Measurements from ENCODE around the gene ADAM19.

Gene ADAM19

DNA sequence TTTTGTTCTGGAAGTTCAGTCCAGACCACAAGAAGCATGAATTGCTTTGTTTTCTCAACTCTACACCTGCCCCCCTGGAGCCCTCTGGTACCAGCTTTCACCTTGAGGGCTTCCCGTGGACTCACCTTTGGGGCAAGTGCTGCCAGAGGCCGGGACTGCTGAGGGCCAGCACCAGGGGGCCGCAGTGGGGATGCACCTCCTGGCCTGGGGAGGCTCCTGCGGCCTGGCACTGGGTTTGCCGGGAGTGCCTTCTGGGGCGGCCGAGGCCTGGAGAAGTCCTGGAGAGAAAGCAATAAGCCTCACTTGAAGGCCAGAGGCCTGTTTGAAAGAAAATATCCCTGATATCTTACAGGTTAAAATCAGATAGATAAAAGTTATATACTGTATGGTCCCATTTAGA lies 93.9 kb downstream of the ADAM19 start:
- DNase-seq: no peak

DNA sequence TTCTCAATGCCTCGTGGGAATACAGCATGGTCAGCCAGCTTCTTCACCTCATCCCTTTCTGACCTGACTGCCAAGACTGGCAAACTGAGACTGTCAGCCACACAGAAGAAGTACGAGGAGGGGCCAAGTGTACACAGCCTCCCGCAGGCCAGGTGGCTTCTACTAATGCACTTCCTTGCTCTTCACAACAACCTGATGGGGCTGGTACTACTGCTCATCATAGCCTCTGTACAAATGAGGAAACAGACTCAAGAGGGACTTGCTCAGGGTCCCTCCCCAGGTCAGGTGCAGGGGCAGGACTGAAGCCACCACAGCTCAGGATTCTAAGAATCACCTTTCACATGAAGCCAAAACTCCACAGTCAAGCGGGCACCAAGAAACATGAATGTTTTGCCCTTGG lies 94.3 kb downstream of the ADAM19 start:
- DNase-seq: no peak

DNA sequence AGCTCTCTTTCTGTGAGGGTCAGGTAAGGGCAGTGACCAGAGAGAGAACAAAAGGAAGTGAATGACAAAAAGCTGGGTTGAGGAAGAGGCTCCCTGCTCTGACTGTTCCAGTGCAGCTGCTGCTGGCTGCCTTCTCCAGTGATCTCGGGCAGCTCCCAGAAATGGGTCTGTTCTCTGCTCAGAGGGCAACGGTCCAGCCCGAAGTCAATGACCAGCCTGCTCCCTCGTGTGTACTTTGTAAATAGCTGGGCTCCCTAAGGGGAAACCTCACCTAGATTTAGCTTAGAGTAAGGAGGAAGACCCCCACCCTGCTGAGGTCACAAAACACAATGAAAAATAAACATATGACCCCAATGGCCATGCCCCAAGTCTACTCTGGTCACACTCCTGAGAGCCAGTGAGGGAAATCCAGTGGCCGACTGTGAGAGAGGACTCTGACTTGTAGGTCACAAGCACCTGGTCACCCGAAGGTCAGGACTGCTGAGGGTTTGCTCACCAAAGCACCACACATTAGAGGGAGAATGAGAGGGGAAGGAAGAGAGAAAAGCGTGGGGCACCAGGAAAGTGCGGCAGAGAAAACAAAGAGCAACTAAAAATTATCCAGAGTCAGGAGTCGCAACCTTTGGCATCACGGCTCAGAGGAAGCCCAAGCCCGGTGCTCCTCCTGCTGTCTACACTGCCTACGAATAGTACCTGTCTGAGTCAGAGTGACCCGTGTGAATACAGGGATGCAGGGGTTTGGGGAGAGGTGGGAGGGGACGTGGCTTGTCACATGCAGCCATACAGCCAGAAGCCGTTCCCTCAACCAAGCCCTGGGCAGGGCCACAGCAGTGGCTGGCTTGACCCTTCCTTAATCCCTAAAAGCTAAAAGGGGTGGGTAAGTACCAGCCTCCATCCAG lies 95.7 kb downstream of the ADAM19 start:
- no peak for DNase-seq

DNA sequence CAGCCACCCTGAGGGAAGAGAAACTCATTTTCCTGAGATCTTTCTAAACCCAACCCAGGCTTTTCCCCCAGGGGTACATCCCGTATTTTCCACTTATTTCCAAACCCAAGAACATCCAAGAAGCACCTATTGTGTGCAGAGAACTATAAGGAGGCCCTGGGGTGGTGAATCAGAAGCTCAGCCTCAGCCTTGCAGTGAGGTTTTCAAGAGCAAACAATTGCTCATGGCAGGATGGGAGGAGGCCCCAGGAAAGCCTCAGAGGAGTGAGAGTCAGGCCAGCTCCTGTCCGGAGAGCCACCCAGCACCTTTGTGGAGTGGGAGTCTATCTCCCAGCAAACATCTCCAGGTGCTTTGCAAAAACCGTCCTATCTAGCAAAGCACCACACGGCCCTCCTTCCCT lies 96.4 kb downstream of the ADAM19 start:
- no peak for DNase-seq

DNA sequence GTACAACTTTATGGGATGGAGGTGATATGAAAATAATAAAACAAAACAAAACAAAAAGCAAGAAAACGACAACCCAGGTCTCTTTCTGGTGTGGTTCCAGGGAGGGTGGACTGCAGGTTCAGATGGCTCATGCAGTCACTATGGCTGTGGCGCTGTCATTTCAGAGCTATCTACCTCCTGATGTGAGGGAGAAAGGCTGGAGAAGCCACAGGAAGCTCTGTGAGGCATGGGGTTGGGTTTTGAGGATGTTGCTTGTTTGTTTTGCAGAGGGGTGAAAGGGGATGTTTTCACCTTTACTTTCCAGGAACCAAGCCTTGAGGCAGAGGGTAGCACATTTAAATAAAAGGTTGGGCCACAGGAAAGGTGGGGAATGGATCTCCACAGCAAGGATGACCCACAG lies 96.8 kb downstream of the ADAM19 start:
- DNase-seq: no peak

DNA sequence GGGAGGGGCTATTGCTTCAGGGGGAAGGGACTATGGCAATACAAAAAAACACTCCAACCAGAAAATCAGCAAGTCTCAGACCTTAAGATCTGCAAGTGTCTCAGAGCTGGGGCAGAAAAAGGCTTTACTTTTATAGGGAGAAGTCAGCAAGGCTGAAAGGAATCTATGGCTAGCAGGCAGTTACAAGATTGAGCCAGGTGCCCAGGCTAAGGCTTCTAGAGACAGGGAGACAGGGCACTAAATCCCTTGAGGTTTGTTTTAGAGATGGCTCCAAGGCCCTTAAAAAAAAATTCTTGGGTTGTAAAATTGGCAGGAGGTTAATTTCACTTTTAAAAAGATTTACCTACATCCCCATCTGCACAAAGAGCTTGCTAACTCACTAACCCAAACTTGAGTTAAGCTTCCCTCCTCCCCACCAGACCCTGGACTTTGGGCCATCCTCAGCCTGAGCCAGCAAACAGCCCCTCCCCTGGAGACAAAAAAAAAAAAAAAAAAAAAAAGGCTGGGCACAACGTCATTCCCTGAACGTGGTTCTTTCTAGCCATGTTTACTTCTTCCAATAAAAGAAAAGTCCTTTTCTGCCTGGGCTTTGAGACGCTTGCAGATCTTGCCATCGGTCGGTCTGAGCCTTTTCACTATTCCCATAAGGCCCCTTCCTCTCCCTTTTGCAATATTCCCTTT lies 97.6 kb downstream of the ADAM19 start:
- DNase-seq: no peak

DNA sequence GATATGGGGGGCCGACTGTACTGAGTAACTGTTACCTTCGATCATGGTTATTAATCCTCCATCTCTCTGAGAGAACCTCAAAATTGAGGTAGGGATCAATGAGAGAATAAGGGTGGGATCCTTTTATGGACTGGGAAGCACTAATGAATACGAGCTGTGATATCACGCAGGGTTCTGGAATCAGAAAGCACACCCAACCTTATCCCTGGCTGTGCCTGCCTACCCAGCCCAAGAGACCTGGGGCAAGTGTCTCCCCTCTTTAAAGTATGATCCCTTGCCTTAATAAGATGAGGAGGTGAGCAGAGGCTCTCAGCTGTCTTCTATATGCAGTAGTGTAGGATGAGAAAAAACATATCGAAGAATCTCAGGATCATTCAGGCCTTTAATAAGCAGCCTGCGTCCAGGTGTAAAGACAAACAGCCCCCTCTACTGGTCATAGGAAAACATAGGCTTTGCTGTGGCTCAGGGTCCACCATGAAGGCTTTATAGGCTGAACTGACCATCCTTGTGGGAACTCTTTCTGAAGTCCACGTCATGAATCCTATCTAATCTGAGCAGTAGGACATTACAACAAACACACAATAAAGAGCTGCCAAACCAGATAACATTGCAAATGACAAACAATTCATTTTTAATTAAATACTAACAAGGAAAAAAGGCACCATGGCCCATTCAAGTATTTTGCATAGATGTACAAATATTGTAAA lies 98.7 kb downstream of the ADAM19 start:
- peak; percentile 72 for DNase-seq

DNA sequence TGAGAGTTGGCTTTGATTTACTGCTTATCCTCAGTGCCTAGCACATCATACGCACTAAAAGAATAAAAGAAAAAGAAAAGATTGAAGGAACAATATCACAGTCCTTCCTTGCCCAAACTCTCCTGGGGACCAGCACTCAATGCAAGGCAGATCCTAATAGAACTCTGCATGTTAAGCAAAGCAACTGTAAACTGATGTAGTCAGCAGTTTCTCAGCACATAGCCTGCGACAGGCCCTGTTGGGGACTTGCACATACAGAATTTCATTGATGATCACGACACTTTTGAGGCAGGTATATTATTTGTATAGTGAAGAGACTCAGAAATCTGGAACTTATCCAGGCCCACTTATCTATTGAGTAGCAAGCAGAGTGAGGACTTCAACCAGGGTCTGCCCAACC lies 100.1 kb downstream of the ADAM19 start:
- DNase-seq: no peak

DNA sequence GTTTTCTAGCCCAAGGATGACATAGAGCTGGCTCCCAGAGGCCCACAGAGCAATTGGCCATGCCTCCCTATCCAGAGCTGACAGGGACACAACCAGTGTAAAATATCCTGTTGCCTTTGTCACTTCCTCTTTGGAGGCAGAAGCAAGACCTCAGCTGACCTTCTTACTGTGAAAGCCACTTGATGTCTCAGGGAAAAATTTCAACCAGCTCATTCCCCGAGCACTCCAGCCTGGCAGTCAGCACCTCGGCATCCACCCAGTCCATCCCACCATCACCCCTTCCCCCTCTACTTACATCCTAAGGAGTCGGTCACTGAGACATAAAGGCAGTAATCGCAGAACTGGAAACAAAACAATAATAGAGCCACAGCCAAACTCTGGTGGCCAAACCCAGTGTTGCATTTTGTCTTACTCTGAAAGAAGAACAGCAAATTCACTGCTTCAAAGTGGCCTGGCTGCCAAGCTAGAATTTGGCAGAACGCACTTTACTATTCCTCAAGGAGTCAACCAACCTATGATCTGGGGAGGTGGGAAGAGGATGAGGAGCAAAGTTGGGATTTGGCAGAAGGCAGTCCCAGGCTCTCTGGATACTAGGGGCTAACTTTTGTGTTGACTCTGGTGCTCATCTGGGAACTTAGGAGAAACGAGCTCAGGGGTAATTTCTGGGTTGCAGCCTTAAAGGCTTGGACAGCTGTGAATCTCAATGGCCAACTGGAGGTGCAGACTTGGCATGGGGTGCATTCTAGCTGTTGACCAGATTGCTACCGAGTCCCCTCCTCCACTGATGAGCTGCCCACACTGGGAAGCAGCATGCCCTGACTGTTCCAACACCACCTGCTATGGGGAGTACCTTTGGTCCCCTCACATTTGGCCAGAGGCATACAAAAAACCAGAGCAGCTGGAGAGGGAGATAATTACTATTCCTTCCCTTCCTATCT lies 101.9 kb downstream of the ADAM19 start:
- no peak for DNase-seq

DNA sequence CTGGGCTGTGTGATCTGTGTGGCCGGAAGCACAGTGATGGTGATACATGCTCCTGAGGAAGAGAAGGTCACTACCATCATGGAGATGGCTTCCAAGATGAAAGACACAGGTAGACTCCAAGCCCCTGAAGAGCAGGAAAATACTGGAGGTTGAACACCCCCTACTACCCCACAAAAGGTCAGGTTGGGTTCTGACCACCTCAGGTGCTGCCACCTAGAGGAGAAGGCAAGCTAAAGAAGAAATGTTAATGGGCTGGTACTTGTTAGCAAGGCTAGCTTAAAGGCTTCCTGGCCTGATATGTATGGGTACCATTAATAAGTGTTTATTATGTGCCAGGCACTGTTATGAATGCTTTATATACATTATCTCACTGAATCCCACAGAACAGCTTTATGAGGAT lies 103.9 kb downstream of the ADAM19 start:
- peak; percentile 13 for DNase-seq

DNA sequence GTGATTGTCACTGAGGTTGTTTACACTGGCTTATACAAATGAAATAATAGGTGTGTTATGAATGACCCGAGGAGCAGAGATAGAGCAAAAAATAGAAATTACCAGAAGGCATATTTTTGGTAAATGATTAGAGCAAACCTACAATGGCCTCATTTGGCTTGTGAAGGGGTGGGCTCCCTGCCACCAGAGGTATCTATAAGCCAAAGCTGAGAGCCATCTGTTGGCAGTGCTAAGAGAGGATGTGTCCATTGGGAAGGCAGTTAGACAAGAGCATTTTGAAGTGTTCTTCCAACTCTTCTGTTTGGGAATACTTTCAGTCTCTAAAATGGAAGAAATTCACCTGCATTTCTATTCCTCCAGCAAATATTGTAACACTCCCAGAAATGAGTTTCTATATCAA lies 104.9 kb downstream of the ADAM19 start:
- DNase-seq: no peak

DNA sequence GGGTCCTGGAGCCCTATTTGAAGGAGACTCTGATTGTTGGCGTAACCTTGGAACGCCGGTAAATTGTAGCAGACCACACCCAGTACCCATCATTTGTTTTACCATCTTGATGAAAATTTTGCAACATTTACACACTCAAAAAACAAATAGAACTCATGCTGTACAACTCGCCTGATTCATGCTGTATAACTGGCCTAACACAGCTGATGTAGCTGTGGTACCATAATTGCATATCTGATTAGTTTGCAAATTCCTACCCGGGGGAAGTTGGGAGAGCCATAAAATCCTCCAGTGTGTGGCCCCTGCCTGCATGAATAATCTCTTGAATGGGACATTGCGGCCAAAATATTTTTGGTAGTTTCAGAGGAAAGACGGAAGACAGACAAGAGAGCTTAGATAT lies 105.9 kb downstream of the ADAM19 start:
- DNase-seq: peak; percentile 69

DNA sequence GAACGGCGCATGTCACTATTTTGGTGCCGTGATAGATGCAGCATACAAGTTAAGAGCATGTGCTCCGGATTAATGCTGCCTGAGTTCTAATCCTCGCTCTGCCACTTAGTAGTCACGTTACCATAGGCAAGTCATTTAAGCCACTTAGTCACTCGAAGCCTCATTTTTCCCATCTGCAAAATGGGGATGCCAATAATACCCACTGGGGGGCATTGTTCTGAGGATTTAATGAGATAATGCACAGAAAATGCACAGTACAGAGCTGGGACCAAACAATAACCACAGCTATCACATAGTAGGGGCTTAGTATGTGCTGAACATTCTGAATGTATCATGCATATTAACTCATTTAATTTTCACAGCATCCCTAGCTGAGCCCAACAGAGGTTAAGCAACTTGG lies 106.5 kb downstream of the ADAM19 start:
- no peak for DNase-seq

DNA sequence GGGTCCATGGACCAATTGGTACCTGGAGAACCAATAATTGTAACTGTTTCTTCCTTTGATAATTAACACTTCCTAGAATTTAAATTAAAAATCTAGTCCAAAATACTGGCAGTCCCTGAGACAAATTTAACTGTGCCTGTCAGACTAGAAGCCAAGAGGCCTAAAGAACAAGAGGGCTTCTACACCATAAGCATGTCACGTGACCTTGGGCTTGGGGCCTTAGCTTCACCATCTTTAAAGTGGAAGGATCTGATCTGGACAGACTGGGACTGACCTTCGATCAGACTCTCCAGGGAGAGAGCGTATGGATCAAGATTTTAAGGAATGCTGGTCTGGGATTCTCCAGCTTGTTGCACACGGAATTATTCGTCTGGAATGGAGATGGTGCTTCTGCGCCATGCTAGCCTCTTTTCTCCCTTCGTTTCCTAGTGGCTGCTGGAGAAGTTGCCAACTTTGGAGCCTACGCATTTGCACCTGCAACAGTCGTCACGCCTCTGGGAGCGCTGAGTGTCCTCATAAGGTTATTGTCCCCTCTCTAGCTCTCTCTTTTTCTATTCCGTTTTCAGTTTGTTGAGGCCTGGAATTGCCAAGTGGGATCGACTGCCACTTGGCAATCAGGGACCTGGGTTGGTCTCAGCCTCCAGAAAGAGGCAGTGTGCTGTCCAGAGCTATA lies 107.1 kb downstream of the ADAM19 start:
- no peak for DNase-seq

DNA sequence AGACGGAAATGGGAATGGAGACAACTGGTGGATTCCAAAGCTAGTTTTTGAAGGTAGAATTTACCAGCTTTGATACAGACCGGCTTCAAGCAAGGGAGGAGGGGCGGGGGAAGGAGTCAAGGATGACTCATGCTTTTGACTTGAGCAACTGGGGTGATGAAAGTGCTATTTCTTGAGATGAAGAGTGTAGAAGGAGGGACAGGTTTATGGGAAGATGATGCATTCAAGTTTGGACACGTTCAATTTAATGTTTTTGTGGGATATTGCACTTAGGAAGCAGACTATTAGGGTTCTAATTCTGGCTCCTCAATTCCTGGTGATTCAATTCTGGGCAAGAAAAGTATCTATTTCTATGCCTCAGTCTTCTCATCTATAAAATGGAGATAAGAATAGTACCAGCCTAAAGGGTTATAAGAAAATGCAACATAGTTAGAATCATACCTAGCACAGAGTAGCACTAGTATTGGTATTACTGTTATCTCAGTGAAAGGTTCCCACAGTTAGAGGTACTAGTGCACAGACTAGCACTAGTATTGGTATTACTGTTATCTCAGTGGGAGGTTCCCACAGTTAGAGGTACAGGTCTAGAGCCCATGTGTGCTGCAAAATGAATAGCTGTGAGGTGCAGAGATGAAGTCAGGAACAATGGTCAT lies 110.9 kb downstream of the ADAM19 start:
- no peak for DNase-seq

DNA sequence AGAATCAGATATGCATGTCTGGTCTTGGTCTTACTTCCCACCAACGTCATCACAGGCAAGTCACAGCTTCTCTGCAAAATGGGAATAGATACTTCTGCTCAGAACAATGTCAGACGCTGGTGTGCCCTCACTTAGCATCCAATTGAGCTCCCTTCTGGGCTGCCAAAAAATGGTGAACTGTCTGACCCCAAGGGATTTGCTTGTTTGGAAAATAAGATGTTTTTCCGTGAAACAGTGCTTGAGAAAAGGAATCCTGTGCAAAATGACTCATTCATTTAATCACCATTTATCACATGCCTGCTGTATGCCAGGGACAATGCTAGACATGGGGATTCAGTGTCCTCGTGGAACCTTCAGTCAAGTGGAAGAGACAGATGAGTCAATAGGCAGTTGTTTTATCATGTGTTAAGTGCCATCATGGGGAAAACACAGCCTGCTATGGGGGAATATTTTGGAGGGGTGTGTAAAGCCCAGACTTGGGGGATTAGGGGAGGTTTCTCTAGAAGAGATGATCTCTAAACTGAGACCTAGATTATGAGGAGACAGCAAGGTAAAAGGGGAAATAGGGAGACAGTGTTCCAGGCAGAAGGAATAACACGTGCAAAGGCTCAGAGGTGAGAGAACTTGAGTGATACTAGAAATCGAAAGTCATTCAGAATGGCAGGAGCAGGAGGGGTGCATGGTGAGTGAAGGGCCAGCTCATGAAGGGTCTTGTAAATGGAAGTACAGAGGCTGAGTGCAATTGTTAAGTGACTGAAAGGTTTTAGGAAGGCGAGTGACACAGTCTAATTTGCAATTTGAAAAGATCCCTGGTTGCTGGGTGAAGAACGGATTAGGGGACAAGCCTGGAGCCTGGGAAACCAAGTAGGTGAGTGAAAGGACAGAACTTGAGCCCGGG lies 111.7 kb downstream of the ADAM19 start:
- no peak for DNase-seq

DNA sequence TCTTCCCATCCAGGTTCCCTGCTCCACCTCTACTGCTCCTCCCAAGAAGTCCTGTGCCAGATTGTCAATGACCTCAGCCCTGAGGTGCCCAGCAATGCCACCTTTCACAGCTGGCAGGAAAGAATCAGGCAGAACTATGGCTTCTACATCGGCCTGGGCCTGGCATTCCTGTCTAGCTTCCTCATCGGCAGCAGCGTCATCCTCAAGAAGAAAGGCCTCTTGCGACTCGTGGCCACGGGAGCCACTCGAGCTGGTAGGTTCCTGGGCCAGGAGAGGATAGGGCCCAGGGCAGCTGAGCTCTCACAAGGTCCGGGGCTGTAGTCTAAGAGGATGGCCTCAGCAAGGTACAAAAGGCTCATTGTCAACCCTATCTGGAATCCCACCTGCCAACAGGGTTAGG lies 112.5 kb downstream of the ADAM19 start:
- DNase-seq: no peak

DNA sequence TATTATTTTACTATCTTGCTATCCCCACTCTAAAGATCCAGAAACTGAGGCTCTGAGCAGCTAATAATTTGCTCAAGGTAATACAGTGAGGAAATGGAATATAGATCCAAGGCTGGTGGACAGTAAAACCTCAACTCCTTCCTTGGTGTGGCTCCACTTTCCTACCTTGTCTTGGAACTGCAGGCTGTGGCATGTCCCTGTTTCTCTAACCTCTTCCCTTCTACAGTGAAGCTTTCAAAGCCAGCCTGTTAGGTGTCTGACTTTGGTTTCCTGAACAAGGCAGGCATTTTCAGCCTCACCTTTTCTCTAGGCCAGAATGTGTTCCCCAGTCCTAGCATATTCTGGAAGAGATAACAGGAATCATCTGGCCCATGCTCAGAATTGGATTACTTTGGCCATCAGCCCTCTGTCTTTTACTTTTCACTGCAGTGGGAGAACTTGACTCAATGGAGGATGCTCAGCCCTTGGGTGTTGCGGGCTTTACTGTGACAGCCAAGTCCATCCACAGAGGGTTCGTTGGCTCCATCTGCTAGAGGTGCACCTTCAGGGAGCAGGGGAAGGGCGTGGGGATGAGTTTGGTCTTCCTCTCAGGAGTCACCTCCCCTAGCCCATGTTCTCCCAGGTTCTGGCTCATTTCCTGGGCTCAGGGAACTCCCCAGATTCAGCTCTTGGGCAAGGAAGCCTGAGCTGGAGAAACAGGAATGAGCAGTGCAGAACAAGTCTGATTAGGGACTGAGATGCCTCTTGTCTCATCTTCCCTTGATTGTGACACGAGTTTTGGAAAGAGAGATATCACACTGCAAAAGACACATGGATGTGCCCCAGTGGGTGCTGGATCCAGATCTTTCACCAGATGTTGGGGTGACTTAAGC lies 114.4 kb downstream of the ADAM19 start:
- no peak for DNase-seq

Measured in NCI-H748 treated with DMSO at 0.1 percent for 48 hours (cell line).